ENCODE results near the gene CCNA2. TPM values are rescaled to one million over a fixed set of nuclear protein-coding genes. Genes with fewer than 3 reads are reported as not detected.

The CCNA2 gene
- total and polyA plus RNA-seq, 9 of the 15 experiments (the other 6 are each of a cell fraction or from before 2014, with no cell fraction given), result 37.1 to 197 (median 154) TPM

- TF ChIP-seq NR1H2 (CRISPR knock-in tag; IDR thresholded peaks at IDR 0.05), result no peak
- TF ChIP-seq NELFE (IDR thresholded peaks at IDR 0.05; ENCODE audit: insufficient read depth, insufficient read length), result no peak
- peak in 1 of 2 experiments; percentile 3; a peak in 1 of 4 replicates for TF ChIP-seq RCOR1 (IDR thresholded peaks at IDR 0.05; ENCODE audit: borderline replicate concordance in 1 of 2, low read depth in 2 of 2, low read length in 2 of 2)
- 0 out of 2 replicates have a peak, but pooled peaks have one; percentile 24 for TF ChIP-seq RREB1 (CRISPR knock-in tag; IDR thresholded peaks at IDR 0.05)
- peak; percentile 94 for TF ChIP-seq C11orf30 (IDR thresholded peaks at IDR 0.05; ENCODE audit: low read depth)
- peak; percentile 87 for TF ChIP-seq KDM2B (CRISPR knock-in tag; IDR thresholded peaks at IDR 0.05)
- peak; percentile 82 for TF ChIP-seq HCFC1 (IDR thresholded peaks at IDR 0.05; ENCODE audit: low read depth, low read length)
- TF ChIP-seq TFE3 (CRISPR knock-in tag; IDR thresholded peaks at IDR 0.05), result no peak
- no peak for TF ChIP-seq COPS2 (conservative IDR thresholded peaks at IDR 0.05)
- TF ChIP-seq HLTF (IDR thresholded peaks at IDR 0.05), result 0 out of 2 replicates have a peak, but pooled peaks have one; percentile 8
- TF ChIP-seq CHAMP1 (IDR thresholded peaks at IDR 0.05), result peak; percentile 54; the same call in 1 of the 2 replicates
- no peak for TF ChIP-seq EHMT2 (IDR thresholded peaks at IDR 0.05)
- TF ChIP-seq ZNF395 (CRISPR knock-in tag; IDR thresholded peaks at IDR 0.05), result 0 out of 2 replicates have a peak, but pooled peaks have one; percentile 4
- TF ChIP-seq FOSL1 (tag; conservative IDR thresholded peaks at IDR 0.05), result 0 out of 2 replicates have a peak, but pooled peaks have one; percentile 34
Observed at GRCh38 chr4:121800961-121801714, 22.5 kb downstream of the CCNA2 start, which contains the start of gene EXOSC9 (continued).

All from K562 (cell line).